HepG2 (cell line): ENCODE data around the gene ALX4.

ENCODE experiments used
- ATAD3A ChIP-seq: sonication (generic); formaldehyde crosslinking; IDR thresholded peaks from 2 replicates; pipeline ENCODE4 v1.4.0; 2020; ENCODE audit warnings: missing genetic modification reagents
- ATF7 ChIP-seq, 2 experiments: fragments of 450-650 bp in 1 of 2; sonication (generic) in 1 of 2; formaldehyde crosslinking in 1 of 2; IDR thresholded peaks; 2 replicates each; pipeline versions ENCODE4 v1.4.0 to v1.6.1; 2016 to 2020; ENCODE audit warnings: antibody characterized with exemption in 1 of 2, mild to moderate bottlenecking in 1 of 2, missing genetic modification reagents in 1 of 2
- BRF2 ChIP-seq: sonication (generic); formaldehyde crosslinking; IDR thresholded peaks from 2 replicates; pipeline ENCODE4 v1.8.1; 2022; ENCODE audit warnings: mild to moderate bottlenecking, missing genetic modification reagents
- CTCF ChIP-seq: sonication (generic); formaldehyde crosslinking; IDR thresholded peaks from 2 replicates; pipeline ENCODE4 v1.5.0; 2020; ENCODE audit warnings: mild to moderate bottlenecking, missing genetic modification reagents, moderate library complexity
- EZH2 ChIP-seq: conservative IDR thresholded peaks from 2 replicates; pipeline ENCODE4 v1.6.1; 2012; ENCODE audit warnings: mild to moderate bottlenecking, low read depth, low read length, moderate library complexity
- FOXM1 ChIP-seq: sonication (generic); formaldehyde crosslinking; IDR thresholded peaks from 2 replicates; pipeline ENCODE4 v1.5.0; 2020; ENCODE audit warnings: missing genetic modification reagents
- MAZ ChIP-seq, 2 experiments: sonication (generic) in 1 of 2; formaldehyde crosslinking in 1 of 2; IDR thresholded peaks; 2 replicates each; pipeline versions ENCODE4 v1.5.0 to v1.6.1; 2012 to 2020; ENCODE audit warnings: low read depth in 2 of 2, mild to moderate bottlenecking in 2 of 2, borderline replicate concordance in 1 of 2, improper control_type of control experiment in 1 of 2, low read length in 1 of 2, missing genetic modification reagents in 1 of 2, moderate library complexity in 1 of 2
- MBNL3 ChIP-seq: fragments of 250-450 bp; sonication (Bioruptor Pico); conservative IDR thresholded peaks from 2 replicates; pipeline ENCODE4 v1.8.0; 2022; ENCODE audit warnings: mild to moderate bottlenecking, inconsistent platforms
- POLR2A ChIP-seq, 2 experiments: IDR thresholded peaks; 2 replicates each; pipeline ENCODE4 v1.6.1; 2011; ENCODE audit warnings: low read depth in 2 of 2, low read length in 2 of 2, mild to moderate bottlenecking in 1 of 2, moderate library complexity in 1 of 2; ENCODE audit not compliant: insufficient read depth in 1 of 2
- ZNF234 ChIP-seq: sonication (generic); formaldehyde crosslinking; conservative IDR thresholded peaks from 2 replicates; pipeline ENCODE4 v1.5.1; 2020; ENCODE audit warnings: mild to moderate bottlenecking, missing genetic modification reagents
- ZNF547 ChIP-seq: sonication (generic); formaldehyde crosslinking; IDR thresholded peaks from 2 replicates; pipeline ENCODE4 v1.5.1; 2020; ENCODE audit warnings: mild to moderate bottlenecking, missing genetic modification reagents
- TF ChIP-seq, protein P1 (sequence below), 2 experiments: sonication (generic) in 1 of 2; formaldehyde crosslinking in 1 of 2; IDR thresholded peaks; 2 replicates each; pipeline versions ENCODE4 v1.4.0 to v1.6.1; 2016 to 2020; ENCODE audit warnings: borderline replicate concordance in 1 of 2, low read depth in 1 of 2, mild to moderate bottlenecking in 1 of 2, missing genetic modification reagents in 1 of 2

GRCh38 chr11:44261800-44262591 is 47.9 kb downstream of the ALX4 start:
- TF ChIP-seq FOXM1 (CRISPR knock-in tag) (no peak), EZH2 (no peak), CTCF (CRISPR knock-in tag) (no peak), ZNF547 (CRISPR knock-in tag) (no peak), MAZ (IDR thresholded peaks at IDR 0.05; ENCODE audit: borderline replicate concordance, low read depth, low read length) (no peak), MAZ (CRISPR knock-in tag; IDR thresholded peaks at IDR 0.05; ENCODE audit: low read depth) (no peak), ATAD3A (no peak), ZNF234 (CRISPR knock-in tag) (no peak), ATF7 (IDR thresholded peaks at IDR 0.05) (no peak), ATF7 (CRISPR knock-in tag; IDR thresholded peaks at IDR 0.05) (no peak), POLR2A (IDR thresholded peaks at IDR 0.05; ENCODE audit: insufficient read depth in 1 of 2, low read depth in 2 of 2, low read length in 2 of 2) (no peak), MBNL3 (no peak), BRF2 (CRISPR knock-in tag) (no peak)
- TF ChIP-seq, protein P1, sequence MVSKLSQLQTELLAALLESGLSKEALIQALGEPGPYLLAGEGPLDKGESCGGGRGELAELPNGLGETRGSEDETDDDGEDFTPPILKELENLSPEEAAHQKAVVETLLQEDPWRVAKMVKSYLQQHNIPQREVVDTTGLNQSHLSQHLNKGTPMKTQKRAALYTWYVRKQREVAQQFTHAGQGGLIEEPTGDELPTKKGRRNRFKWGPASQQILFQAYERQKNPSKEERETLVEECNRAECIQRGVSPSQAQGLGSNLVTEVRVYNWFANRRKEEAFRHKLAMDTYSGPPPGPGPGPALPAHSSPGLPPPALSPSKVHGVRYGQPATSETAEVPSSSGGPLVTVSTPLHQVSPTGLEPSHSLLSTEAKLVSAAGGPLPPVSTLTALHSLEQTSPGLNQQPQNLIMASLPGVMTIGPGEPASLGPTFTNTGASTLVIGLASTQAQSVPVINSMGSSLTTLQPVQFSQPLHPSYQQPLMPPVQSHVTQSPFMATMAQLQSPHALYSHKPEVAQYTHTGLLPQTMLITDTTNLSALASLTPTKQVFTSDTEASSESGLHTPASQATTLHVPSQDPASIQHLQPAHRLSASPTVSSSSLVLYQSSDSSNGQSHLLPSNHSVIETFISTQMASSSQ (IDR thresholded peaks at IDR 0.05; ENCODE audit: low read depth) = no peak
- TF ChIP-seq, protein P1 (CRISPR knock-in tag; IDR thresholded peaks at IDR 0.05; ENCODE audit: borderline replicate concordance) = no peak
